ENCODE data around the gene MYO1E. TPM values are rescaled to one million over a fixed set of nuclear protein-coding genes. Genes with fewer than 3 reads are reported as not detected.

MYO1E gene
- total and polyA plus RNA-seq, 4 donors = 20.9 to 84.2 (median 52.4) TPM

- Histone ChIP-seq H3K9me3 (ENCODE audit: control insufficient read depth in 4 of 4, insufficient read depth in 3 of 4, low read length in 3 of 4) (no peaks in the 10 kb centered on the region), H3K36me3 (ENCODE audit: control insufficient read depth in 4 of 4, insufficient read depth in 4 of 4, low read length in 4 of 4) (peaks cover 0 to 8% (median 2%) of the 10 kb centered on the region in 4 donors), H3K27ac (ENCODE audit: low read depth in 1 of 2, low read length in 1 of 2) (no peak overlapping the region), H3K9ac (ENCODE audit: insufficient read depth in 1 of 2, low read length in 2 of 2) (no peak overlapping the region), H3K27me3 (ENCODE audit: control insufficient read depth in 3 of 3, insufficient read depth in 3 of 3, low read length in 2 of 3) (no peaks in the 10 kb centered on the region), H3K4me1 (ENCODE audit: control insufficient read depth in 5 of 5, insufficient read depth in 5 of 5, low read length in 5 of 5) (no peaks in the 10 kb centered on the region), H3K4me3 (no peak overlapping the region)
- TF ChIP-seq, protein P1, sequence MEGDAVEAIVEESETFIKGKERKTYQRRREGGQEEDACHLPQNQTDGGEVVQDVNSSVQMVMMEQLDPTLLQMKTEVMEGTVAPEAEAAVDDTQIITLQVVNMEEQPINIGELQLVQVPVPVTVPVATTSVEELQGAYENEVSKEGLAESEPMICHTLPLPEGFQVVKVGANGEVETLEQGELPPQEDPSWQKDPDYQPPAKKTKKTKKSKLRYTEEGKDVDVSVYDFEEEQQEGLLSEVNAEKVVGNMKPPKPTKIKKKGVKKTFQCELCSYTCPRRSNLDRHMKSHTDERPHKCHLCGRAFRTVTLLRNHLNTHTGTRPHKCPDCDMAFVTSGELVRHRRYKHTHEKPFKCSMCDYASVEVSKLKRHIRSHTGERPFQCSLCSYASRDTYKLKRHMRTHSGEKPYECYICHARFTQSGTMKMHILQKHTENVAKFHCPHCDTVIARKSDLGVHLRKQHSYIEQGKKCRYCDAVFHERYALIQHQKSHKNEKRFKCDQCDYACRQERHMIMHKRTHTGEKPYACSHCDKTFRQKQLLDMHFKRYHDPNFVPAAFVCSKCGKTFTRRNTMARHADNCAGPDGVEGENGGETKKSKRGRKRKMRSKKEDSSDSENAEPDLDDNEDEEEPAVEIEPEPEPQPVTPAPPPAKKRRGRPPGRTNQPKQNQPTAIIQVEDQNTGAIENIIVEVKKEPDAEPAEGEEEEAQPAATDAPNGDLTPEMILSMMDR (IDR thresholded peaks at IDR 0.05; ENCODE audit: control extremely low read depth, extremely low read depth) = no peak
- ATAC-seq (ENCODE audit: insufficient read depth, low FRiP score) (no peak), DNase-seq (no peak)
- WGBS, 2 donors = 75 to 78% methylated on average over 7 of the region's 7 CpGs
Observed at GRCh38 chr15:59251001-59251845, 121.4 kb downstream of the MYO1E start.

GRCh38 chr15:59250249-59250648 is 122.4 kb downstream of the MYO1E start:
- Histone ChIP-seq H3K36me3 (ENCODE audit: control insufficient read depth in 4 of 4, insufficient read depth in 4 of 4, low read length in 4 of 4) (peaks cover 0 to 8% (median 2%) of the 10 kb centered on the region in 4 donors), H3K27me3 (ENCODE audit: control insufficient read depth in 3 of 3, insufficient read depth in 3 of 3, low read length in 2 of 3) (no peaks in the 10 kb centered on the region), H3K9me3 (ENCODE audit: control insufficient read depth in 4 of 4, insufficient read depth in 3 of 4, low read length in 3 of 4) (no peaks in the 10 kb centered on the region), H3K4me3 (no peak overlapping the region), H3K4me1 (ENCODE audit: control insufficient read depth in 5 of 5, insufficient read depth in 5 of 5, low read length in 5 of 5) (no peaks in the 10 kb centered on the region), H3K9ac (ENCODE audit: insufficient read depth in 1 of 2, low read length in 2 of 2) (no peak overlapping the region), H3K27ac (ENCODE audit: low read depth in 1 of 2, low read length in 1 of 2) (no peak overlapping the region)
- DNase-seq = no peak
- TF ChIP-seq, protein P1 (IDR thresholded peaks at IDR 0.05; ENCODE audit: control extremely low read depth, extremely low read depth) = no peak
- no peak for ATAC-seq (ENCODE audit: insufficient read depth, low FRiP score)
- WGBS, 2 donors = 93 to 94% methylated on average over 13 of the region's 13 CpGs

- Histone ChIP-seq H3K36me3 (ENCODE audit: control insufficient read depth in 4 of 4, insufficient read depth in 4 of 4, low read length in 4 of 4) (peaks cover 0 to 7% (median 2%) of the 10 kb centered on the region in 4 donors), H3K4me1 (ENCODE audit: control insufficient read depth in 5 of 5, insufficient read depth in 5 of 5, low read length in 5 of 5) (no peaks in the 10 kb centered on the region), H3K27me3 (ENCODE audit: control insufficient read depth in 3 of 3, insufficient read depth in 3 of 3, low read length in 2 of 3) (no peaks in the 10 kb centered on the region), H3K9ac (ENCODE audit: insufficient read depth in 1 of 2, low read length in 2 of 2) (no peak overlapping the region), H3K9me3 (ENCODE audit: control insufficient read depth in 4 of 4, insufficient read depth in 3 of 4, low read length in 3 of 4) (no peaks in the 10 kb centered on the region), H3K4me3 (no peak overlapping the region), H3K27ac (ENCODE audit: low read depth in 1 of 2, low read length in 1 of 2) (no peak overlapping the region)
- WGBS, 2 donors = 92 to 96% methylated on average over 5 of the region's 5 CpGs
- no peak for DNase-seq
- TF ChIP-seq, protein P1 (IDR thresholded peaks at IDR 0.05; ENCODE audit: control extremely low read depth, extremely low read depth) = no peak
- ATAC-seq (ENCODE audit: insufficient read depth, low FRiP score) = no peak
Observed at GRCh38 chr15:59249816-59250215, 122.9 kb downstream of the MYO1E start.

All from lung (tissue), 12 donors.